Muscle layer of duodenum (tissue), 2 donors: ENCODE results near the gene FOXRED1.

Experiments used
- H3K27ac ChIP-seq: one replicate; pipeline ENCODE4 v1.7.0; 2013; ENCODE audit warnings: mild to moderate bottlenecking, low read length
- H3K27me3 ChIP-seq: one replicate; pipeline ENCODE4 v1.7.0; 2013; ENCODE audit warnings: low read depth, mild to moderate bottlenecking, control low read depth, low read length
- H3K36me3 ChIP-seq, 2 donors: one replicate each; pipeline ENCODE4 v1.7.0; 2013; ENCODE audit warnings: low read length in 2 of 2, control low read depth in 1 of 2, mild to moderate bottlenecking in 1 of 2; ENCODE audit not compliant: insufficient read depth in 2 of 2, control insufficient read depth in 1 of 2
- H3K4me1 ChIP-seq, 2 donors: one replicate each; pipeline ENCODE4 v1.7.0; 2013; ENCODE audit warnings: low read length in 2 of 2, mild to moderate bottlenecking in 2 of 2, control low read depth in 1 of 2, moderate library complexity in 1 of 2; ENCODE audit not compliant: insufficient read depth in 2 of 2, control insufficient read depth in 1 of 2
- H3K4me3 ChIP-seq, 2 donors: one replicate each; pipeline ENCODE4 v1.7.0; 2013; ENCODE audit warnings: low read length in 2 of 2, low read depth in 1 of 2, mild to moderate bottlenecking in 1 of 2
- H3K9me3 ChIP-seq, 2 donors: one replicate each; pipeline ENCODE4 v1.7.0; 2013; ENCODE audit warnings: low read length in 2 of 2, control low read depth in 1 of 2, mild to moderate bottlenecking in 1 of 2; ENCODE audit not compliant: control insufficient read depth in 1 of 2
- donor health status: healthy.

The FOXRED1 gene

GRCh38 chr11:126277780-126278179, 8.8 kb downstream of the FOXRED1 start:
- no peaks in the 10 kb centered on the region for H3K9me3 ChIP-seq
- peaks cover 32 to 43% of the 10 kb centered on the region in 2 donors for H3K36me3 ChIP-seq
- no peak overlapping the region for H3K27ac ChIP-seq
- H3K4me1 ChIP-seq = peaks cover 6% of the 10 kb centered on the region in 2 donors
- no peak overlapping the region for H3K4me3 ChIP-seq
- H3K27me3 ChIP-seq = no peaks in the 10 kb centered on the region

GRCh38 chr11:126279191-126279590, 10.2 kb downstream of the FOXRED1 start:
- Histone ChIP-seq H3K4me3 (no peak overlapping the region), H3K27ac (no peak overlapping the region), H3K4me1 (peaks cover 9 to 11% of the 10 kb centered on the region in 2 donors), H3K36me3 (peaks cover 21 to 32% of the 10 kb centered on the region in 2 donors), H3K9me3 (no peaks in the 10 kb centered on the region), H3K27me3 (no peaks in the 10 kb centered on the region)

DNA sequence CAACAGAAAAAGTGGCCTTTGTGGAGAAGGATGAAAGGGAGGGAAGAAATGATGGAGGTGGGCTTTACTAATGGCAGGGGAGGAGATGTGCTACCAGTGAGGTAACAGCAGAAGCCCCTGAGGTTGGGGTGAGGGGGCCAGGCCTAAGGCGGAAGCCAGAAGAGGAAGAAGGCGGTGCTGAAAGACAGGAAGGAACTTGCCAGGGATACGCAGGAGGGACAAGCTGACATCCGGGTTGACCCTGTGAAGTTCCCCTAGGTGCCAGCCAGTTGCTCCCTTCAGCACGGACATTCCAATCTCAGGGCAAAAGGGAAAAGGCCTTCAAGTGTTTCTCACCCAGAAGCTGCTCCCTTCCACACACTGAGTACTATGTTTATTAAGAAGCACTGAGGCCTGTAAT, 11.6 kb downstream of the FOXRED1 start:
- Histone ChIP-seq H3K9me3 (no peaks in the 10 kb centered on the region), H3K4me3 (no peak overlapping the region), H3K27ac (no peak overlapping the region), H3K36me3 (peaks cover 13 to 22% of the 10 kb centered on the region in 2 donors), H3K4me1 (peaks cover 9 to 17% of the 10 kb centered on the region in 2 donors), H3K27me3 (no peaks in the 10 kb centered on the region)

GRCh38 chr11:126281245-126281644, 12.3 kb downstream of the FOXRED1 start:
- Histone ChIP-seq H3K27me3 (no peaks in the 10 kb centered on the region), H3K4me3 (no peak overlapping the region), H3K27ac (no peak overlapping the region), H3K36me3 (peaks cover 6 to 17% of the 10 kb centered on the region in 2 donors), H3K9me3 (no peaks in the 10 kb centered on the region), H3K4me1 (peaks cover 9 to 17% of the 10 kb centered on the region in 2 donors)

GRCh38 chr11:126281666-126282175, 12.8 kb downstream of the FOXRED1 start:
- H3K9me3 ChIP-seq = no peaks in the 10 kb centered on the region
- peak overlapping the region; percentile 73 to 81 for H3K4me3 ChIP-seq
- peaks cover 9 to 17% of the 10 kb centered on the region in 2 donors for H3K4me1 ChIP-seq
- no peaks in the 10 kb centered on the region for H3K27me3 ChIP-seq
- H3K27ac ChIP-seq = peak overlapping the region; percentile 54
- H3K36me3 ChIP-seq = peaks cover 5 to 17% of the 10 kb centered on the region in 2 donors

- Histone ChIP-seq H3K27ac (peak overlapping the region; percentile 54), H3K4me1 (peaks cover 9 to 17% of the 10 kb centered on the region in 2 donors), H3K27me3 (no peaks in the 10 kb centered on the region)
These were observed 13.4 kb downstream of the FOXRED1 start for GRCh38 chr11:126282361-126282735.

DNA sequence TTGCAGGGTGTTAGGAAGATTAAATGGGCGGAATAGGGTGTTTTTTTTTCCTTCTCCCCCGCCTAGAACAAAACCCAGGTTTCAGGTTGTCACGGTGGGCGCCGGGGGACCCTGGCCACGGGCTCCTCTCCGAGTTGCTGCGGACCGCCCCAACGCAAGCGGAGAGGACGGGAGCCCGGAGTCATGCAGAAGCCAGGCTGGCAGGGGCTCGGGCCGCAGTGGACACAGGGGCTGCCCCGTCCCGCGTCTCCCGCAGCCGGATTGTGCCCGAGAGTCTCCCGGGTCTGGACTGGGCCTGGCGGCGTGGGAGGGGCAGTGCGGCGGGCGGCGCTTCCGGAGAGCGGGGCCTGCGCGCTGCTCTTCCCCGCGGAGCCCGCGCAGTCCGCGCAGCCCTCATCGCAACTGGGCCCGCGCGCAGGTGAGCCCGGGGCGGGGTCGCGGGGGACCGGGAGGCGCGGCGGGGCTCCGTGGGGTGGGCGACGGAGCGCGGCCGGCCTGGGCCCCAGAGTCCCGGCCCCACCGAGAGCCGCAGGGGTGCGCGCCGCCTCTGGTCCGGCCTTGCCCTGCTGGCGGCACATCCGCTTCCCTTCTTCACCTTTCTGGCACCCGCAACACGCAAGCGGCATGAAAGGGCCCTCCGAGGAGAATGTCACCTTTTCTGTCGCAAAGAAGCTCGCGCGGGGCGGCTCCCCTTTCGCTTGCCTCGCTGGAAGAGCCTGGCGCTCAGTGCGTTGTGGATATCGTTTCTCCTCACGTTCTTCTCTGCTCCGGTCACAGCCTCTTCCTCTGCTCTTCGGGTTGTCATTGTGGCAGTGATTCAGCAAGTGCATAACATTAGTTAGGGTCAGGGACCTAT, 14.0 kb downstream of the FOXRED1 start, which contains the start of gene TIRAP:
Gene TIRAP (plus strand): TSS at position 358 of the 856 bp plus-strand sequence. CDS start 7,802 bp downstream, outside the sequence.
- Histone ChIP-seq H3K9me3 (no peaks in the 10 kb centered on the region), H3K4me3 (peak within 1 kb of the TSS; percentile 81), H3K27ac (peak within 1 kb of the TSS; percentile 74), H3K4me1 (peaks cover 9 to 17% of the 10 kb centered on the region in 2 donors), H3K27me3 (no peaks in the 10 kb centered on the region), H3K36me3 (peaks cover under 1 to 5% of the 10 kb centered on the region in 2 donors)

More at GRCh38 chr11:126282361-126282735, 13.4 kb downstream of the FOXRED1 start:
- Histone ChIP-seq H3K9me3 (no peaks in the 10 kb centered on the region), H3K36me3 (peaks cover 0 to 11% of the 10 kb centered on the region in 2 donors), H3K4me3 (peak overlapping the region; percentile 73 to 81)

DNA sequence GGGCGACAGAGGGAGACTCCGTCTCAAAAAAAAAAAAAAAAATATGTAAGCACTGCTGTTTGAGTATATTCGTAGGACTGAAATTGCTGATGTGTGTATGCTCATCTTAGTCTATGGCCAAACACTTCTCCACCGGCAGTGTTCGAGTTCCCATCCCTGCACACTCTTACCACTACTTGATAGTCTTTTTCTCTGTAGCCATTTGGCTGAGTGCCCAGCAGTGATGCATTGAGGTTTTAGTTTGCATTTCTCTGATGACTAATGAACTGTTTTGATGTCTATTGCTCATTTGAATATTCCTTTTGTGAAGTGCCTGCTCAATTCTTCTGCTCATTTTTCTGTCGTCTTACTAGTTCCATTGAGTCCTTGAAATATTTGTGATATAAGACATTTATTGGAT, 15.9 kb downstream of the FOXRED1 start:
- Histone ChIP-seq H3K4me1 (peaks cover 9 to 17% of the 10 kb centered on the region in 2 donors), H3K9me3 (no peaks in the 10 kb centered on the region), H3K4me3 (no peak overlapping the region), H3K27me3 (no peaks in the 10 kb centered on the region), H3K27ac (no peak overlapping the region), H3K36me3 (peaks cover 3 to 7% of the 10 kb centered on the region in 2 donors)

- no peak overlapping the region for H3K4me3 ChIP-seq
- peaks cover 30 to 31% of the 10 kb centered on the region in 2 donors for H3K36me3 ChIP-seq
- no peaks in the 10 kb centered on the region for H3K27me3 ChIP-seq
- peaks cover 4 to 19% of the 10 kb centered on the region in 2 donors for H3K4me1 ChIP-seq
- no peak overlapping the region for H3K27ac ChIP-seq
- H3K9me3 ChIP-seq = no peaks in the 10 kb centered on the region
These were observed 19.3 kb downstream of the FOXRED1 start for GRCh38 chr11:126288237-126288636.

DNA sequence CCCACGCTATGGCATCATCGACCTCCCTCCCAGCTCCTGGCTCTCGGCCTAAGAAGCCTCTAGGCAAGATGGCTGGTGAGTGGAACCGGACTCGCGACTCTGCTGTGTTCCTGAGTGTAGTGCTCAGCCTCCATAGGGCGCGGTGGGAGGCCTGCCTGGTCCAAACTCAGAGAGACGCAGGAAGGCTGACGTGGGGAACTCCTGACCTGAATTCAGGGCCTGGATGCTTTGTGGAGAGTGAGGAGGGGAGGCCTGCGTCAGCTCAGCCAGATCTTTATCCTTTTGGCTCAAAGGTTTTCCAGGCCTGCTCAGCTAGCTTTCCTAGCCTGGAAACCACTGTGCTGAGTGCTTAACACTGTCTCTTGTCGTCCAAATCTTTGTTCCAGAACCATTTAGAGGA, 21.9 kb downstream of the FOXRED1 start:
- Histone ChIP-seq H3K4me3 (no peak overlapping the region), H3K27ac (no peak overlapping the region), H3K9me3 (no peaks in the 10 kb centered on the region), H3K4me1 (peaks cover 0 to 8% of the 10 kb centered on the region in 2 donors), H3K36me3 (peaks cover 42 to 46% of the 10 kb centered on the region in 2 donors), H3K27me3 (no peaks in the 10 kb centered on the region)

- Histone ChIP-seq H3K27me3 (no peaks in the 10 kb centered on the region), H3K36me3 (peaks cover 36 to 47% of the 10 kb centered on the region in 2 donors), H3K27ac (no peak overlapping the region), H3K9me3 (no peaks in the 10 kb centered on the region), H3K4me1 (peaks cover 0 to 8% of the 10 kb centered on the region in 2 donors), H3K4me3 (no peak overlapping the region)
These were observed 24.8 kb downstream of the FOXRED1 start for GRCh38 chr11:126293726-126294125.
